MM.1S (cell line): ENCODE measurements around the gene RPS10.

Source experiments
- DNase-seq: peaks from one replicate; pipeline ENCODE4 v3.0.0-alpha.2; 2015
- H2AFZ ChIP-seq: fragments of 300-600 bp; sonication (generic); 2 replicates; pipeline ENCODE4 v1.6.0; 2016; ENCODE audit warnings: antibody characterized with exemption, low read length
- H3F3A ChIP-seq: fragments of 300-600 bp; sonication (generic); 2 replicates; pipeline ENCODE4 v1.6.1; 2016; ENCODE audit warnings: mild to moderate bottlenecking, antibody characterized with exemption, low read length, moderate library complexity, mixed read lengths; ENCODE audit not compliant: insufficient read depth
- H3K27ac ChIP-seq: fragments of 300-600 bp; sonication (generic); 2 replicates; pipeline ENCODE4 v1.5.1; 2016; ENCODE audit warnings: mild to moderate bottlenecking, low read length
- H3K27me3 ChIP-seq: fragments of 300-600 bp; sonication (generic); replicated peaks from 2 replicates; pipeline ENCODE4 v1.6.0; 2016; ENCODE audit warnings: low read length; ENCODE audit not compliant: insufficient read depth
- H3K36me3 ChIP-seq: fragments of 300-600 bp; sonication (generic); replicated peaks from 2 replicates; pipeline ENCODE4 v1.6.1; 2016; ENCODE audit warnings: mild to moderate bottlenecking, low read length, mixed read lengths; ENCODE audit not compliant: insufficient read depth
- H3K4me1 ChIP-seq: fragments of 300-600 bp; sonication (generic); 2 replicates; pipeline ENCODE4 v1.6.1; 2016; ENCODE audit warnings: low read length, mixed read lengths
- H3K4me2 ChIP-seq: fragments of 300-600 bp; sonication (generic); 2 replicates; pipeline ENCODE4 v1.6.0; 2016; ENCODE audit warnings: low read depth, low read length
- H3K4me3 ChIP-seq: fragments of 300-600 bp; sonication (generic); 2 replicates; pipeline ENCODE4 v1.5.1; 2016; ENCODE audit warnings: low read length, mixed read lengths
- H3K79me2 ChIP-seq: fragments of 300-600 bp; sonication (generic); 2 replicates; pipeline ENCODE4 v1.6.1; 2016; ENCODE audit warnings: mixed run types, low read length, mixed read lengths
- H3K9ac ChIP-seq: fragments of 300-600 bp; sonication (generic); 2 replicates; pipeline ENCODE4 v1.6.1; 2016; ENCODE audit warnings: low read length, mixed read lengths
- H3K9me2 ChIP-seq: fragments of 300-600 bp; sonication (generic); replicated peaks from 2 replicates; pipeline ENCODE4 v1.6.1; 2016; ENCODE audit warnings: mild to moderate bottlenecking, low read length, mixed read lengths; ENCODE audit not compliant: insufficient read depth
- H3K9me3 ChIP-seq: fragments of 300-600 bp; sonication (generic); replicated peaks from 2 replicates; pipeline ENCODE4 v1.6.1; 2016; ENCODE audit warnings: mild to moderate bottlenecking, low read length, mixed read lengths; ENCODE audit not compliant: insufficient read depth
- H4K20me1 ChIP-seq: fragments of 300-600 bp; sonication (generic); 2 replicates; pipeline ENCODE4 v1.6.1; 2016; ENCODE audit warnings: mild to moderate bottlenecking, low read length, moderate library complexity, mixed read lengths; ENCODE audit not compliant: insufficient read depth
- CTCF ChIP-seq: fragments of 300-600 bp; sonication (generic); IDR thresholded peaks from 2 replicates; pipeline ENCODE4 v1.5.1; 2016; ENCODE audit warnings: antibody characterized with exemption, low read length, mixed read lengths
- EZH2 ChIP-seq: fragments of 300-600 bp; sonication (generic); optimal IDR thresholded peaks from 2 replicates; pipeline ENCODE3; 2017; ENCODE audit warnings: low read depth, mild to moderate bottlenecking, antibody characterized with exemption, low read length, mixed read lengths
- EZH2phosphoT487 ChIP-seq: fragments of 300-600 bp; sonication (generic); IDR thresholded peaks from 2 replicates; pipeline ENCODE4 v1.6.1; 2018; ENCODE audit warnings: antibody characterized with exemption, low read length

The RPS10 gene

GRCh38 chr6:34389034-34389433 is 36.8 kb downstream of the RPS10 start:
- Histone ChIP-seq H3K4me2 (no peak overlapping the region), H3K4me1 (peaks cover 10% of the 10 kb centered on the region; the same call in 1 of the 2 replicates), H3K9me3 (no peaks in the 10 kb centered on the region), H2AFZ (no peak overlapping the region), H3K4me3 (no peak overlapping the region), H3K9me2 (no peaks in the 10 kb centered on the region), H3F3A (no peaks in the 10 kb centered on the region), H3K27me3 (no peaks in the 10 kb centered on the region), H3K27ac (no peak overlapping the region), H3K9ac (no peak overlapping the region), H3K79me2 (peaks cover 86% of the 10 kb centered on the region), H3K36me3 (no peaks in the 10 kb centered on the region), H4K20me1 (peaks cover 7% of the 10 kb centered on the region; the same call in 1 of the 2 replicates)
- TF ChIP-seq EZH2phosphoT487, result no peak
- TF ChIP-seq EZH2, result no peak
- TF ChIP-seq CTCF, result no peak
- DNase-seq, result no peak

GRCh38 chr6:34388421-34388820 is 37.4 kb downstream of the RPS10 start:
- H2AFZ ChIP-seq, result no peak overlapping the region
- peaks cover 10% of the 10 kb centered on the region; the same call in 1 of the 2 replicates for H3K4me1 ChIP-seq
- no peaks in the 10 kb centered on the region for H3K27me3 ChIP-seq
- H4K20me1 ChIP-seq, result peaks cover 7% of the 10 kb centered on the region; the same call in 1 of the 2 replicates
- H3F3A ChIP-seq, result no peaks in the 10 kb centered on the region
- H3K9me3 ChIP-seq, result no peaks in the 10 kb centered on the region
- H3K9ac ChIP-seq, result no peak overlapping the region
- no peaks in the 10 kb centered on the region for H3K36me3 ChIP-seq
- H3K79me2 ChIP-seq, result peaks cover 93% of the 10 kb centered on the region
- no peak for DNase-seq
- H3K9me2 ChIP-seq, result no peaks in the 10 kb centered on the region
- TF ChIP-seq CTCF (no peak), EZH2phosphoT487 (no peak), EZH2 (no peak)
- H3K4me2 ChIP-seq, result no peak overlapping the region
- H3K4me3 ChIP-seq, result no peak overlapping the region
- no peak overlapping the region for H3K27ac ChIP-seq

- Histone ChIP-seq H3K4me3 (no peak overlapping the region), H3K9ac (no peak overlapping the region), H3K4me2 (no peak overlapping the region), H3K79me2 (peaks cover 98% of the 10 kb centered on the region), H4K20me1 (peaks cover 8% of the 10 kb centered on the region; the same call in 1 of the 2 replicates), H3F3A (no peaks in the 10 kb centered on the region), H3K9me3 (no peaks in the 10 kb centered on the region), H3K4me1 (peaks cover 6% of the 10 kb centered on the region; the same call in 1 of the 2 replicates), H3K9me2 (no peaks in the 10 kb centered on the region), H3K36me3 (no peaks in the 10 kb centered on the region), H2AFZ (no peak overlapping the region), H3K27me3 (no peaks in the 10 kb centered on the region), H3K27ac (no peak overlapping the region)
- TF ChIP-seq EZH2, result no peak
- TF ChIP-seq CTCF, result no peak
- no peak for TF ChIP-seq EZH2phosphoT487
- no peak for DNase-seq
Observed at GRCh38 chr6:34386316-34387137, 39.3 kb downstream of the RPS10 start.
